ENCODE data around the gene PRRC2B.

GRCh38 chr9:131511880-131512279, 118.0 kb downstream of the PRRC2B start:
- TF ChIP-seq CTCF (IDR thresholded peaks at IDR 0.05) (no peak), POLR2AphosphoS5 (IDR thresholded peaks at IDR 0.05) (no peak)

All from prostate gland (tissue), 2 donors.